ENCODE data around the gene AMH.

DNA sequence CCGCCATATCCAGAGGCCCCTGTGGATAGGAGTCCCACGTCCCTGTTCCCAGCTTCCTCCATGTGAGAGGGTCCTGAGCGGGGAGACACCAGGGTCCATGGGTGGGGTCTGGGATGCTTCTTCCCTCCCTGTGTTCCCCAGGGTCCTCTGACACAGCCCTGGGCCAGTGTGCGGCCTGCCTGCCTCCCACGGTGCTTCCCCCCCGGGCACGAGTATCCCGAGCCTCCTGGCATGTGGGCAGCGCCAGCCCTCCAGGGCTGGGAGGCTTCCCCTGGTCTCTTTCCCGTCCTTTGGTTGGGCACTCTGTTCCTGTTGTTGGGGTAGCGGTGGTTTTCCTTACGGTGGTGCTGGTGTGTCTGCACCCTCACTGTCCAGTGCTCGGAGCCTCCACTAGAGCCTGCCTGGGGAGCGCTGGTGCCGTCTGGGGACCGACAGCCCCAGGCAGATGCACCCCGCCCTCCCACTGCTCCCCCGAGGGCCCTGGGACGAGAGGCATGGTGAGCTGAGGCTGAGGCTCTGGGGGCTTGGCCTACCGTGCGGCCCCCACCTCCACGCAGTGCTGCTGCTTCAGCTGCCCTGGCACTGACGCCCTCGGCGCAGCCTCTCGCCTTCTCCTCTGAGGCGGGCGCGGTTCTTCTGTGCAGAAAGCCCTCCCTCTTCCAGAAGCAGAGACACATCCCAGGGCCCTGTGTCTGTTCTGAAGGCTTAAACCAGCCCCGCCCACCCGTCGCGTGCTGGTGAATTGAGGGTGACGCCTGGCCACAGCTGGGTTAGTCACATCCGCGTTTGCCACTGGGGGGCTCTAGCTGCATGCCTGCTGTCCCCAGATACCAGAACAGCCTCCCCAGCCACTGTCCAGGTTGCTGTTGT is 40.9 kb upstream of the AMH start:
- TF ChIP-seq, protein P1, sequence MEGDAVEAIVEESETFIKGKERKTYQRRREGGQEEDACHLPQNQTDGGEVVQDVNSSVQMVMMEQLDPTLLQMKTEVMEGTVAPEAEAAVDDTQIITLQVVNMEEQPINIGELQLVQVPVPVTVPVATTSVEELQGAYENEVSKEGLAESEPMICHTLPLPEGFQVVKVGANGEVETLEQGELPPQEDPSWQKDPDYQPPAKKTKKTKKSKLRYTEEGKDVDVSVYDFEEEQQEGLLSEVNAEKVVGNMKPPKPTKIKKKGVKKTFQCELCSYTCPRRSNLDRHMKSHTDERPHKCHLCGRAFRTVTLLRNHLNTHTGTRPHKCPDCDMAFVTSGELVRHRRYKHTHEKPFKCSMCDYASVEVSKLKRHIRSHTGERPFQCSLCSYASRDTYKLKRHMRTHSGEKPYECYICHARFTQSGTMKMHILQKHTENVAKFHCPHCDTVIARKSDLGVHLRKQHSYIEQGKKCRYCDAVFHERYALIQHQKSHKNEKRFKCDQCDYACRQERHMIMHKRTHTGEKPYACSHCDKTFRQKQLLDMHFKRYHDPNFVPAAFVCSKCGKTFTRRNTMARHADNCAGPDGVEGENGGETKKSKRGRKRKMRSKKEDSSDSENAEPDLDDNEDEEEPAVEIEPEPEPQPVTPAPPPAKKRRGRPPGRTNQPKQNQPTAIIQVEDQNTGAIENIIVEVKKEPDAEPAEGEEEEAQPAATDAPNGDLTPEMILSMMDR (IDR thresholded peaks at IDR 0.05 in 8 of 11, conservative IDR thresholded peaks at IDR 0.05 in 3 of 11): peak in 8 of 11 experiments; percentile 7 to 47 (median 36)
- TF ChIP-seq POLR2A (IDR thresholded peaks at IDR 0.05): no peak

Data from spleen (tissue), 7 donors.